Measurements from ENCODE around the gene PREP.

DNA sequence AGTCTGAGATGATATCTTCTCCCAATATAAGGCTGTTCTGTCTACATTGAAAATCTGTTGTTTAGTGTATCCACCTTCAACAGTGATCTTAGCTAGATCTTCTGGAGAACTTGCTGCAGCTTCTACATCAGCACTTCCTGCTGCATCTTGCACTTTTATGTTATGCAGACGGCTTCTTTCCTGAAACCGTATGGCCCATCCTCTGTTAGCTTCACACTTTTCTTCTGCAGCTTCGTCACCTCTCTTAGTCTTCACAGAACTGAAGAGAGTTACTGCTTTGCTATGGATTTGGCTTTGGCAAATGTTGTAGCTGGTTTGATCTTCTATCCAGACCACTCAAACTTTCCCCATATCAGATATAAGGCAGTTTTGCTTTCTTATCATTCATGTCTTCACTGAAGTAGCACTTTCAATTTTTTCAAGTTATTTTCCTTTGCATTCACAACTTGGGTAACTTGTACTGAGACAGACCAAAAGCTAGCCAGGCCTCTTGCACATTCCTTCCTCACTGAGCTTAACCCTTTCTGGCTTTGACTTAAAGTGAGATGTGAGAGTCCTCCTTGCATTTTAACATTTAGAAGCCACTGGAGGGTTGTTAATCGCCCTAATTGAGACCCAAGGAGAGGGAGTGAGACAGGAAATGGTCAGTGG, 110.1 kb downstream of the PREP start:
- TF ChIP-seq, protein P1, sequence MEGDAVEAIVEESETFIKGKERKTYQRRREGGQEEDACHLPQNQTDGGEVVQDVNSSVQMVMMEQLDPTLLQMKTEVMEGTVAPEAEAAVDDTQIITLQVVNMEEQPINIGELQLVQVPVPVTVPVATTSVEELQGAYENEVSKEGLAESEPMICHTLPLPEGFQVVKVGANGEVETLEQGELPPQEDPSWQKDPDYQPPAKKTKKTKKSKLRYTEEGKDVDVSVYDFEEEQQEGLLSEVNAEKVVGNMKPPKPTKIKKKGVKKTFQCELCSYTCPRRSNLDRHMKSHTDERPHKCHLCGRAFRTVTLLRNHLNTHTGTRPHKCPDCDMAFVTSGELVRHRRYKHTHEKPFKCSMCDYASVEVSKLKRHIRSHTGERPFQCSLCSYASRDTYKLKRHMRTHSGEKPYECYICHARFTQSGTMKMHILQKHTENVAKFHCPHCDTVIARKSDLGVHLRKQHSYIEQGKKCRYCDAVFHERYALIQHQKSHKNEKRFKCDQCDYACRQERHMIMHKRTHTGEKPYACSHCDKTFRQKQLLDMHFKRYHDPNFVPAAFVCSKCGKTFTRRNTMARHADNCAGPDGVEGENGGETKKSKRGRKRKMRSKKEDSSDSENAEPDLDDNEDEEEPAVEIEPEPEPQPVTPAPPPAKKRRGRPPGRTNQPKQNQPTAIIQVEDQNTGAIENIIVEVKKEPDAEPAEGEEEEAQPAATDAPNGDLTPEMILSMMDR (IDR thresholded peaks at IDR 0.05; ENCODE audit: insufficient read depth, low read length): no peak
- no peak for TF ChIP-seq POLR2AphosphoS5 (IDR thresholded peaks at IDR 0.05; ENCODE audit: low read depth)
